GM12892 (cell line): ENCODE results near the gene VSTM1.

Source experiments
- POLR2A ChIP-seq: IDR thresholded peaks from 2 replicates; pipeline ENCODE4 v1.6.1; 2011; ENCODE audit warnings: low read depth, low read length, control low read depth
- POLR2AphosphoS5 ChIP-seq: IDR thresholded peaks from 2 replicates; pipeline ENCODE4 v1.6.1; 2011; ENCODE audit warnings: low read depth, low read length, control low read depth
- TAF1 ChIP-seq: IDR thresholded peaks from 2 replicates; pipeline ENCODE4 v1.6.1; 2011; ENCODE audit warnings: low read depth, mild to moderate bottlenecking, control low read depth, low read length, borderline replicate concordance

- TF ChIP-seq POLR2A (no peak), POLR2AphosphoS5 (no peak), TAF1 (no peak)
Measured at GRCh38 chr19:54021932-54022331, 41.8 kb downstream of the VSTM1 start.
